H9 (cell line): ENCODE measurements around the gene VCPKMT. TPM values are rescaled to one million over a fixed set of nuclear protein-coding genes. Genes with fewer than 3 reads are reported as not detected.

ENCODE experiments used
- DNase-seq: peaks from one replicate; pipeline ENCODE4 v3.0.0-alpha.2; 2017
- H2AFZ ChIP-seq: one replicate; pipeline ENCODE4 v1.6.1; 2013; ENCODE audit warnings: mild to moderate bottlenecking, low read length, control low read depth, moderate library complexity
- H2AK5ac ChIP-seq: 2 replicates; pipeline ENCODE4 v1.6.1; 2013; ENCODE audit warnings: low read length, control low read depth, mixed read lengths; ENCODE audit not compliant: insufficient read length
- H2BK120ac ChIP-seq: one replicate; pipeline ENCODE4 v1.6.1; 2013; ENCODE audit warnings: low read depth, mild to moderate bottlenecking, low read length, control low read depth, inconsistent platforms; ENCODE audit not compliant: poor library complexity, severe bottlenecking
- H2BK12ac ChIP-seq: 2 replicates; pipeline ENCODE4 v1.6.1; 2013; ENCODE audit warnings: low read length, control low read depth, mixed read lengths, low read depth; ENCODE audit not compliant: insufficient read length
- H2BK15ac ChIP-seq: 2 replicates; pipeline ENCODE4 v1.6.1; 2013; ENCODE audit warnings: low read depth, low read length, control low read depth
- H2BK20ac ChIP-seq: one replicate; pipeline ENCODE4 v1.6.1; 2013; ENCODE audit warnings: low read depth, mild to moderate bottlenecking, low read length, control low read depth, inconsistent platforms; ENCODE audit not compliant: poor library complexity, severe bottlenecking
- H2BK5ac ChIP-seq: 2 replicates; pipeline ENCODE4 v1.6.1; 2013; ENCODE audit warnings: low read length, control low read depth, mixed read lengths; ENCODE audit not compliant: insufficient read length
- H3K14ac ChIP-seq: 2 replicates; pipeline ENCODE4 v1.6.1; 2013; ENCODE audit warnings: low read length, control low read depth; ENCODE audit not compliant: insufficient read depth
- H3K18ac ChIP-seq: 2 replicates; pipeline ENCODE4 v1.6.1; 2013; ENCODE audit warnings: low read depth, mild to moderate bottlenecking, mixed read lengths, low read length, control low read depth; ENCODE audit not compliant: insufficient read length
- H3K23ac ChIP-seq: 2 replicates; pipeline ENCODE4 v1.6.1; 2013; ENCODE audit warnings: low read length, control low read depth, mixed read lengths, low read depth; ENCODE audit not compliant: insufficient read length
- H3K23me2 ChIP-seq: 2 replicates; pipeline ENCODE4 v1.6.1; 2013; ENCODE audit warnings: low read depth, mild to moderate bottlenecking, mixed read lengths, low read length, control low read depth; ENCODE audit not compliant: insufficient read length, poor library complexity, severe bottlenecking
- H3K27ac ChIP-seq: 2 replicates; pipeline ENCODE4 v1.5.1; 2013; ENCODE audit warnings: low read length, control low read depth, mixed read lengths, low read depth; ENCODE audit not compliant: insufficient read length
- H3K27me3 ChIP-seq: 2 replicates; pipeline ENCODE4 v1.6.1; 2013; ENCODE audit warnings: low read length, control low read depth, inconsistent platforms; ENCODE audit not compliant: insufficient read depth
- H3K4ac ChIP-seq: 2 replicates; pipeline ENCODE4 v1.6.1; 2013; ENCODE audit warnings: low read depth, mild to moderate bottlenecking, control low read depth, inconsistent platforms, low read length, moderate library complexity
- H3K4me1 ChIP-seq: 2 replicates; pipeline ENCODE4 v1.6.1; 2013; ENCODE audit warnings: low read length, control low read depth, inconsistent platforms; ENCODE audit not compliant: insufficient read depth
- H3K4me2 ChIP-seq: 2 replicates; pipeline ENCODE4 v1.6.1; 2013; ENCODE audit warnings: low read length, control low read depth, mixed read lengths; ENCODE audit not compliant: insufficient read length, insufficient read depth
- H3K56ac ChIP-seq: 2 replicates; pipeline ENCODE4 v1.6.1; 2013; ENCODE audit warnings: low read depth, mild to moderate bottlenecking, mixed read lengths, low read length, control low read depth; ENCODE audit not compliant: insufficient read length
- H3K79me1 ChIP-seq: 2 replicates; pipeline ENCODE4 v1.6.1; 2013; ENCODE audit warnings: low read depth, mild to moderate bottlenecking, moderate library complexity, low read length, control low read depth, inconsistent platforms; ENCODE audit not compliant: insufficient read depth, poor library complexity, severe bottlenecking
- H3K79me2 ChIP-seq: 2 replicates; pipeline ENCODE4 v1.6.1; 2013; ENCODE audit warnings: low read length, control low read depth, inconsistent platforms; ENCODE audit not compliant: insufficient read depth
- H3K9ac ChIP-seq: 2 replicates; pipeline ENCODE4 v1.6.1; 2013; ENCODE audit warnings: low read length, control low read depth, mixed read lengths; ENCODE audit not compliant: insufficient read length; ENCODE audit errors: extremely low read depth
- H3K9me3 ChIP-seq: one replicate; pipeline ENCODE4 v1.6.1; 2013; ENCODE audit warnings: low read depth, low read length, inconsistent platforms; ENCODE audit not compliant: control insufficient read depth
- H3T11ph ChIP-seq: one replicate; pipeline ENCODE4 v1.6.1; 2013; ENCODE audit warnings: mild to moderate bottlenecking, low read length, control low read depth, inconsistent platforms
- H4K20me1 ChIP-seq: one replicate; pipeline ENCODE4 v1.6.1; 2013; ENCODE audit not compliant: control insufficient read depth, insufficient read length, insufficient read depth
- H4K5ac ChIP-seq: 2 replicates; pipeline ENCODE4 v1.6.1; 2013; ENCODE audit warnings: low read depth, mild to moderate bottlenecking, mixed read lengths, low read length, control low read depth; ENCODE audit not compliant: insufficient read length
- H4K8ac ChIP-seq: replicated peaks from 2 replicates; pipeline ENCODE4 v1.6.1; 2013; ENCODE audit warnings: low read length, control low read depth, mixed read lengths, low read depth; ENCODE audit not compliant: insufficient read length
- H4K91ac ChIP-seq: 2 replicates; pipeline ENCODE4 v1.6.1; 2013; ENCODE audit warnings: low read depth, mild to moderate bottlenecking, moderate library complexity, mixed read lengths, low read length, control low read depth; ENCODE audit not compliant: insufficient read length
- H3K27ac Mint-ChIP-seq, 3 experiments: 2 replicates in 2 of 3; 3 replicates in 1 of 3; pipeline ENCODE4 v1.8.0; 2020 to 2021; ENCODE audit warnings: mixed read lengths in 3 of 3, mild to moderate bottlenecking in 1 of 3, moderate library complexity in 1 of 3
- H3K27me3 Mint-ChIP-seq: 2 replicates; pipeline ENCODE4 v1.8.0; 2021; ENCODE audit warnings: low read depth, mild to moderate bottlenecking, moderate library complexity, mixed read lengths
- H3K36me3 Mint-ChIP-seq, 3 experiments: 2 replicates in 2 of 3; 3 replicates in 1 of 3; pipeline ENCODE4 v1.8.0; 2020 to 2021; ENCODE audit warnings: low read depth in 3 of 3, mixed read lengths in 3 of 3; ENCODE audit not compliant: insufficient read depth in 1 of 3
- H3K4me1 Mint-ChIP-seq, 2 experiments: 2 replicates each; pipeline ENCODE4 v1.8.0; 2020; ENCODE audit warnings: mixed read lengths in 2 of 2
- H3K4me3 Mint-ChIP-seq, 2 experiments: 2 replicates in 1 of 2; 3 replicates in 1 of 2; pipeline ENCODE4 v1.8.0; 2020 to 2021; ENCODE audit warnings: mild to moderate bottlenecking in 2 of 2, mixed read lengths in 2 of 2, moderate library complexity in 1 of 2
- H3K9me3 Mint-ChIP-seq, 2 experiments: 2 replicates in 1 of 2; 3 replicates in 1 of 2; pipeline ENCODE4 v1.8.0; 2020; ENCODE audit warnings: mild to moderate bottlenecking in 2 of 2, mixed read lengths in 2 of 2, moderate library complexity in 1 of 2
- CTCF ChIP-seq: fragments of 200-600 bp; sonication (generic); conservative IDR thresholded peaks from 3 replicates; pipeline ENCODE4 v1.8.0; 2021; ENCODE audit warnings: antibody characterized with exemption, mild to moderate bottlenecking
- WGBS: extraction: QIAGEN DNeasy Blood & Tissue Kit; methylation state at CpG from one replicate; pipeline ENCODE4 v1.1.7; 2013; ENCODE audit warnings: missing lambda C conversion rate, low lambda C conversion rate, mixed read lengths; ENCODE audit not compliant: insufficient read length; ENCODE audit errors: extremely low coverage; 5-methylcytosine and 5-hydroxymethylcytosine counted together
- total RNA-seq: library from RNA; stranded (reverse); gene quantifications from 2 replicates; pipeline ENCODE4 v1.2.1, GENCODE V29; 2021

VCPKMT gene
- total RNA-seq, 1 experiment from 2014 or later, result 13.7 TPM

GRCh38 chr14:50088117-50088515, 28.3 kb downstream of the VCPKMT start:
- H2BK20ac ChIP-seq, result no peak overlapping the region
- no peaks in the 10 kb centered on the region for H3K9me3 ChIP-seq
- no peak for DNase-seq
- H3K4me1 Mint-ChIP-seq, result peaks cover 6 to 9% of the 10 kb centered on the region in 2 experiments
- H3K9me3 Mint-ChIP-seq, result no peaks in the 10 kb centered on the region
- H2AK5ac ChIP-seq, result no peak overlapping the region
- H4K5ac ChIP-seq, result no peak overlapping the region
- no peak overlapping the region for H2BK15ac ChIP-seq
- H3K27me3 ChIP-seq, result no peaks in the 10 kb centered on the region
- no peak overlapping the region for H3K4me2 ChIP-seq
- no peaks in the 10 kb centered on the region for H3K79me2 ChIP-seq
- H3K56ac ChIP-seq, result no peak overlapping the region
- H3K4me1 ChIP-seq, result no peaks in the 10 kb centered on the region; the same call in 1 of the 2 replicates
- no peak overlapping the region for H2BK120ac ChIP-seq
- H3K36me3 Mint-ChIP-seq, result no peaks in the 10 kb centered on the region
- H3K4me3 Mint-ChIP-seq, result no peak overlapping the region
- no peak overlapping the region for H3K4ac ChIP-seq
- no peaks in the 10 kb centered on the region for H4K20me1 ChIP-seq
- H4K91ac ChIP-seq, result no peak overlapping the region
- no peak overlapping the region for H3K27ac Mint-ChIP-seq
- no peak overlapping the region for H3T11ph ChIP-seq
- no peaks in the 10 kb centered on the region for H3K79me1 ChIP-seq
- no peaks in the 10 kb centered on the region; the same call in 1 of the 2 replicates for H3K27me3 Mint-ChIP-seq
- no peak overlapping the region for H4K8ac ChIP-seq
- no peak overlapping the region for H3K23ac ChIP-seq
- no peak for TF ChIP-seq CTCF
- no peak overlapping the region for H3K18ac ChIP-seq
- no peak overlapping the region for H3K9ac ChIP-seq
- H2BK12ac ChIP-seq, result no peak overlapping the region
- no peak overlapping the region for H3K14ac ChIP-seq
- no peak overlapping the region for H3K27ac ChIP-seq
- no peaks in the 10 kb centered on the region for H3K23me2 ChIP-seq
- H2BK5ac ChIP-seq, result no peak overlapping the region
- no peak overlapping the region for H2AFZ ChIP-seq
- no CpG with 5 or more reads among the region's 2 CpGs for WGBS
